Hippocampal formation (tissue), 2 donors: ENCODE data around the gene YWHAH.

Experiments used
- DNase-seq, 2 donors: peaks; one replicate each; lab custom pipeline; 2025; lab: John Stamatoyannopoulos, UW

The YWHAH gene

DNA sequence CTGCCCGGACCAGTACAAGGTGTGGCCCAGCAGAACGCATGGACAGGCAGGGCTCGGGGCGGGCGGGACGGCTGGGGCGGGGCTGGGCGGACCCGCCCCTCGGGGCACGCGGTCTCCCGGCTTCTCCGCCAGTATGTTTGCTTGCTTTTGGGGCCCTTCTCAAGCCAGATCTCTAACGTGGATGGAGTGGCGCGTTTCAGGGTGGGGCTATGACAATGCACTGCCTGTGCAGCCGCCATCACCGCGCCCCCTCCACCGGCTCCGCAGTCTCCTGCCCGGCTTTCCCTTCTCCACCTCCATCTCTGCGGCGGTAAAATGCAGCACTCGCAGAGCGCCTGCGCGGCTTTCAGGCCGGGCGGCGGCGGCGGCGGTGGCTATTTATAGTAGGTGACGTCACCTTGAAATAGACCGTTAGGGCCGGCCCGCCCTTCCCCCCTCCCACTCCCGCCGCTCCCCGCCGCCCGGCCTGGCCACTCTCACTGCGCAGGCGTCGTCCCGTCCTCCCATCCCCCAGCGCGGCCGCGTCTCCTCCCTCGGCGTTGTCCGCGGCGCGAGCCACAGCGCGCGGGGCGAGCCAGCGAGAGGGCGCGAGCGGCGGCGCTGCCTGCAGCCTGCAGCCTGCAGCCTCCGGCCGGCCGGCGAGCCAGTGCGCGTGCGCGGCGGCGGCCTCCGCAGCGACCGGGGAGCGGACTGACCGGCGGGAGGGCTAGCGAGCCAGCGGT lies at the start of gene YWHAH:
YWHAH (plus strand) TSS at position 558 of the 722 bp plus-strand sequence. CDS start 199 bp downstream, outside the sequence.
- DNase-seq, result peak; percentile 86 to 95

- DNase-seq, result no peak
These were observed 48.8 kb upstream of the YWHAH start for GRCh38 chr22:31895411-31896123.

- DNase-seq, result no peak
These were observed 47.9 kb upstream of the YWHAH start for GRCh38 chr22:31896472-31896871.

- no peak for DNase-seq
These were observed 46.2 kb upstream of the YWHAH start for GRCh38 chr22:31897842-31898805.

- DNase-seq, result peak; percentile 21 to 35
These were observed 45.4 kb upstream of the YWHAH start for GRCh38 chr22:31898926-31899325.

GRCh38 chr22:31899669-31900068 lies 44.7 kb upstream of the YWHAH start:
- DNase-seq, result no peak

DNA sequence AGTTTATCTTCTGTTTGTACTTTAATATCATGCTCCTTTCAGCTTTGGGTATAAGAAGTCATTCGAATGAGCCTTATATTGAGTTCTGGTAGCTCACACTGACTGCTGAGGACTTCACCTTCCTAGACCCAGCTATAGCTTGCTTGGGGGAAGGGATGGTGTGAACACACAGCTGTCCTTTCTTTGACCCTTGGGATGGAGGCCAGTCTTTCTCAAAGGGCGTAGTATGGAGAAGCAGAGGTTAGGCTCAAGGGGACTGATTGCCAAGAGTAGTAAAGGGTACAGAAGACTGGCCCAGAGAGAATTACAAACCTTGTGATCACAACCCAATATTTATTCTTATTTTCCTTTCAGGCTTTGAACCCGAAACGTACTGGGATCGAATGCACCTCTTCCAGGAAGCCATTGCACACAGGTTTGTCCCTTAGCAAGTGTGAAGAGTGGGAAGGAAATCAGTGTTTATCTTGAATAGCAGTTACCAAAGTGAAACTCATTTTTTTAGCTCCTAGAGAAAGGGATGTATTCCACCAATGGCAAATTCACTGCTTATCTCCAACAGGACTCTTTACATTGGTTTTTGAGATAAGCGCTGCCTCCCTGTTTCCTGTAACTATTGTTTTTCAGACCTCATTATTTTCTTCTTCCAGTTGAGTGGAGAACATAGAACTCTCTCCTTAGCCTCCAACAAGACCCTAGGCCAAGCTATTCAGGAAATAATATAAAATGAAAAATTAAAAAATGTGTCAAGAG lies 42.8 kb upstream of the YWHAH start:
- DNase-seq, result no peak

- DNase-seq, result no peak
These were observed 39.7 kb upstream of the YWHAH start for GRCh38 chr22:31904651-31905050.

DNA sequence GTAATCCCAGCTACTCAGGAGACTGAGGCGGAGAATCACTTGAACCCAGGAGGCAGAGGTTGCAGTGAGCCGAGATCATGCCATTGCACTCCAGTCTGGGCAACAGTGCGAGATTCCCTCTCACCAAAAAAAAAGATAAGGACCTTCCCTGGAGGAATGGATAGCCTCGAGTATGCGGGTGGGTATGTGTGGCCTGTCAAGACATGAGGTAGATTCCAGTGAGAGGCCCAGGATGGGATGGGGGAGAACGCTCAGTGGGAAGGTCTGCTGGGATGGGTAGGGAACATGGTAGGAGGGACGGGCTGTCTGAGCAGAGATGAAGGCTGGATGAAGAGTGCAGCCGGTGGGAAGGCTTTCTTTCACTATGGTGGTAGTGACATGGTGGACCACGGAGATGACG lies 39.0 kb upstream of the YWHAH start:
- DNase-seq, result no peak

DNA sequence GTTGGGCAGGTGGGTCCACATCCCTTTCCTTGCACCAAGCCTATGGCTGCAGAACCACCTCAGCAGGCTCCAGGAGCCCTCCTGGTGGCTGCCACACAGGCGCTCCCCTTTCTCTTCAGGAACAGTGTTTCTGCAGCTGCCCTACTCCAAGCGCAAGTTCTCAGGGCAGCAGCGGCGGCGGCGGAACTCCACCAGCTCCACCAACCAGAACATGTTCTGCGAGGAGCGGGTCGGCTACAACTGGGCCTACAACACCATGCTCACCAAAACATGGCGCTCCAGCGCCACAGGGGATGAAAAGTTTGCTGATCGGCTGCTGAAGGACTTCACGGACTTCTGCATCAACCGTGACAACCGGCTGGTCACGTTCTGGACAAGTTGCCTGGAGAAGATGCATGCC lies 38.2 kb upstream of the YWHAH start:
- DNase-seq, result no peak

- no peak for DNase-seq
These were observed 37.8 kb upstream of the YWHAH start for GRCh38 chr22:31906569-31906968.

DNA sequence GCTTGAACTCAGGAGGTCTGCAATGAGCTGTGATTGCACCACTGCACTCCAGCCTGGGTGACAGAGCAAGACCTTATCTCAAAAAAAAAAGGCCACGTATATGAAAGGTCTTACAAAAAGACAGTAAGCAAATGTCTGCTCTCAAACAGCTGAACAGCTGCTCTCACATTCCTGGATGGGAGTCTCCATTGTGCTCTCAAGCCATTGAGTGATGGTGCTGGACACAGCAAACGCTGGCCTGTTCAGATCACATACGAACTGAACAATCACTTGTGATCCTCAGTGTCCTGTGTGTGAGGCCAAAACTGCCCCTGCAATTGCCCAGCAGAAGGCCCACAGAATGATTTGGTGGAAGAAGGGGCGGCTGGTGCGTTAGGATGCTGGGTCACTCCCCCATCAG lies 34.4 kb upstream of the YWHAH start:
- no peak for DNase-seq

DNA sequence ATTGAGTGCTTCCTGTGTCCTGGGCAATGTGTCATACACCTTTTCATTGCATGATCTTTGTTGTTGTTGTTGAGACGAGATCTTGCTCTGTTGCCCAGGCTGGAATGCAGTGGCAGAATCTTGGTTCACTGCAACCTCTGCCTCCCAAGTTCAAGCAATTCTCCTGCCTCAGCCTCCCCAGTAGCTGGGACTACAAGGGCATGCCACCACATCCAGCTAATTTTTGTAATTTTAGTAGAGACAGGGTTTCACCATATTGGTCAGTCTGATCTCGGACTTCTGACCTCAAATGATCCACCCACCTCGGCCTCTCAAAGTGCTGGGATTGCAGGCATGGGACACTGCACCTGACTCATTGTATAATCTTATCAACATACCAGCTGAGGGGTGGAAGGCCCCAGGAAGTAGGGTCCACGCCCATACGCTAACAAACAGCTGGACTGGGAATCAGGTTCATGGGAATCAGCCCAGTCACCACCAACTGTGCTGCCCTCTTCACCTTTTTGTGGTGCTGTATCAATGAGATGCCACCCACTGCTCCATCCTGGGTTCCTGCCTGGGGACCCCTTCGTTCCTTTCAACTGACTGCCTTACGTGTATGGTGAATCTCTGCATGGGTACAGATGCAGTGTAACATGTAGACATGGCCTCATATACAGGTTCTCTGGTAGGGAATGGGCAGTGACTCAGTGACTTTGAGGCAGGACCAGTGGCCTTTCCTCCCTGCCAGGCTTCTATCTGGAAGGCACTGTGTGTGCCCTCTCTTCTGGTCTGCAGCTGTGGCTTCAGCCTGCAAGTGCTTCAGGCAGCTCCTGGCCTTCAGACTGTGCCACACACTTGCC lies 32.5 kb upstream of the YWHAH start:
- no peak for DNase-seq

DNA sequence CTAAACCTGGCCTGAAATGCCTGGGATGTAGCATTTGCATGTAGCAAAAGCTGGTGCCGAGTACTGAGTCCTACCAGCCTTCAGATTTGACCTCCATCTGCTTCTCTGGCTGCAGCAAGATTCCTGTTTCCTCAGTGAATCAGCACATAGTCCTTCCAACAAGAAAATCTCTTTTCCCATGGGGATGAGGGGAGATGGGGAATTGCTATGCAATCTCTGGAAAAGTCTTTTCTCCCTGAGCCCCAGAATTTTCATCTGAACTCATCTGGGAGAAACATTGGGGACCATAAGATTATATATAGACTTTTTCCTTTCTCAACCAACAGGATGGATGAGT lies 32.0 kb upstream of the YWHAH start:
- no peak for DNase-seq

DNA sequence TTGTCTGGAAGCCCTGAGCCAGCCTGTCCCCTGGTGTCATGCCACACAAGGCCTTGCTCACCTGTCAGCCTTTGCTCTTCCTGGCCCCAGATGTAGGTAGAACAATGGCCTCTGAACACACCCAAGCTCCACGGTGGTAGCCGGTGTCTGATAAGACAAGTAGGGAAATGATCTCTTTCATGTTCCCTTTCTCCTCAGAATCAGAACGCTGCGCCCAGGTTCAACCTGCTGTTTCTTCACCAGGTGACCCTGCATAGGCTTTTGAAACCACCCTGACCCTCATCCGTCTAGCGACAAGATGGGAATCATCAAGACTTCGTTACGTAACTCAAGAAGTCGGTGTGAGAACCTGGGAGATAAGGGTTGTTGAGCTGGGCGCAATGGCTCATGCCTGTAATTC lies 28.7 kb upstream of the YWHAH start:
- DNase-seq, result no peak

DNA sequence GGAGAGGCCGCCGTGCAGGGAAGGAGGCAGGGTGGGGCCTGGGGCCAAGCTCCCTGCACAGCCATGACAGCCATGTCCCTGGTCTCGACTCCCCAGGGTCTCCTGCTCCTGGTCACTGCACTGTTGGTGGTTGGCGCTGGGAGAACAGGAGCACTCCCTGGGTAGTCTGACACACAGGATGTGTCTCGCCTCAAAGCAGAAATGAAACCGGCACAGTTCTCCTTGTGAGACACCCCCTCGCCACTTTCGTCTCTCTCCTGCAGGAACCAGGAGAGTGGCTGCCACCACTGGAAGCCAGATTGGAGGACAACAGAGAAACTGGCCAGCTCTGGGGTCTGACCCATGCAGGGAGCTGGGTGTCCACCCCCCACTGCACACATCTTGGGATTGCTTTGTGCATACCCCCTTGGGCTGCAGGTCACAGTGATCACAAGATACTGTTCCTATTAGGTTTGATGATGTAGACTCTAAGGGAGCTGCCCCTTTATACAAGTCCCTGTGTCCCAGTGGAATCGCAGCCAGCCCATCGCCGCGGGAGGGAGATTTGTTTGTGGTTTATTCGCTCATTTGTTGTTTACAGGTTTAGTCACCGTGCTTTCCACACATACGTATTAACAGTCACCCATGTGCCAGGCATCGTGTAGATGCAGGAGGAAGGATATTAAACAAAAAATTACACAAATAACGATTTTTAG lies 27.0 kb upstream of the YWHAH start:
- DNase-seq, result peak in 1 of 2 donors; percentile 38

DNA sequence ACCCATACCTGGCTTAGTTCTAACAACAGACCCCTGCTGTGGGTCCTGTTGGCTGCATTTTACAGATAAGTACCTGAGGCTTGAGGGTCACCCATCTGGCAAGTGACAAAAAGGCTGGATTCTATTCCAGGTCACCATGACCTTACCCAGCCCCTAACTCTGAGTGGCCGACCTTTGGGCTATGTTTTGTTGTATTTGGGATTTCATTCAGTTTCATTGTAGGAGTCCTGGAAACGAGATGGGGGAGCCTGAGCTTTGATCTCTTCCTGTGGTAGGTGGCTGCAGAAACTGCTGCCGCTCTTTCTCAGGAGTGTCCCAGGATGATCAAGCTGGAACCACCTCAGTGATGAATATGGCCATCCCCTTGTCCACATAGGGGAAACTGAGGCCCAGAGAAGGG lies 24.6 kb upstream of the YWHAH start:
- DNase-seq, result no peak

- no peak for DNase-seq
These were observed 24.0 kb upstream of the YWHAH start for GRCh38 chr22:31920306-31920705.

- no peak for DNase-seq
These were observed 23.2 kb upstream of the YWHAH start for GRCh38 chr22:31921106-31921505.

DNA sequence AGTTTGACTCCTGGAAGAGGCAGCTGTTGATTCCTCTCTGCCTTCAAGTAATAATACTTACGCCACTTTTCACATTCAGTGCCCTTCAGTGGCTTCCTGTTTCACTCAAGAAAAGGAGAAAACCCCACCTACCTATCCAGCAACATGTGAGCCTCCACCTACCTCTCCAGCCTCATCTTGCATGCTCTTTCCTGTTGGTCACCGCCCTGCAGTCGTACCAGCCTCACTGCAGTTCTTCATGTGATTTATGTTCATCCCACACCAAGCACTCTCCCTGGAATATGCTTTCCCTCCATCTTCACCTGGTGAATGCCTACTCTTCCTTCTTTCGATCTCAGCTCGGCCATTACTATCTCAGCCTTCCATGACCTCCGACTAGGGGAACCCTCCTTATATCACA lies 21.8 kb upstream of the YWHAH start:
- no peak for DNase-seq
